Amniotic epithelial cell (primary cell): ENCODE results near the gene MRTO4.
"Not testable (repeated sequence)": the region's sequence is repeated elsewhere in the genome, so short reads cannot be mapped to it uniquely, and the experiment has no call there.

Experiments
- DNase-seq: peaks from one replicate; pipeline ENCODE4 v3.0.0-alpha.2; 2010; ENCODE audit warnings: low read depth

The MRTO4 gene

DNA sequence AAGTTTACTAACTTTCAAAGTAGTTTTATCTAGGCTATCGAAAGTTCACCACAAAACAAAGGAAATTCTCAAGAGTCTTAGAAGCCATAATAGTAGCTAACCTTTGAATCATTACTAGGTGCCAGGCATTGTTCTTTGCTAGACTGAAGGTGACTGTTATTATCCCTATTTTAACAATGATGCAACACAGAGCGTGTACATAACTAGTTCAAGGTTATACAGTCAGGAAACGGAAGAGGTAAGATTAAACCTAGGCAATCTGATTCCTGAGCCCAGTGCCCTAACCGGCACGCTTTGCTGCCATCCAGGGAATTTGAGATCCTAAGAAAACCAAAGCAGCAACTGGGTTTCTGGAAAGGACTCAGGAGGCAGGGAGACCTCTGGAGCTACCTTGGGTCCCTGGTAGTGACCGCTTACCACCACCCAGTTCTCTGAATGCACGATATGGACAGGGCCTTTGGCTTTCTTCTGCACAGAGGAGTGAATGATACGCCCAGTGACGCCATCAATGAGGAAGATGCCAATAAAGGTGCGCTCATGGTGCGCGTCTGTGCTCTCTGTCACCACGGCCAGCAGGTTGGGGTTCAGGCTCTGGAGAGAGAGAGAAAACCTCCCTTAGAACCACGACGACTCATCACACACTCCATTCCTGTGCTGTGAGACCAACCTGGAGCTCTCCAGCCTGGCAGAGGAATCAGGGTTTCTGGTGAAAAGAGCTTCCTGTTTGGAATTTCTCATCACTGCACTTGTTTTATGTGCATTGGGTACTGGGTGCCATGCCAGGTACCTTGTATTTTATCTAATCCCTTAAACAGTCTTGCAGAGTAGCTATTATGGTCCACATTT lies 28.4 kb upstream of the MRTO4 start:
- peak; percentile 50 for DNase-seq

DNA sequence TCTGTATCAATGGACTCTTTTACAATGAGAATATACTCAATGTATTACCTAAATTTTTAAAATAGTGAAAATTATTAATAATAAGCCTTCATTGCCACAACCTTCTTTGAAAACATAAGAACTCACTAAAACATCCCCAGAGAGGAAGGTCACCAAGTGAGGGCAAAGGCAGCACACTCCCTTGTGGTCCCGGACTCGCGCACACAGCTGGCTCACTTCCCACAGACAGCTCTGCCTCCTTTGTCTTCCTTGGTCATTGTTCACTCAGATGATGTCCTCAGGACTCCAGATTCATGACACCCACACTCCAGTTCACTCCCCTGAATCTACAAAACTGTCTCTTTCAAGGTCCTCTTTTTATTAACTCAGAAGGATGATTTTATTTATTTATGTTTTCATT lies 22.4 kb upstream of the MRTO4 start:
- DNase-seq = no peak

DNA sequence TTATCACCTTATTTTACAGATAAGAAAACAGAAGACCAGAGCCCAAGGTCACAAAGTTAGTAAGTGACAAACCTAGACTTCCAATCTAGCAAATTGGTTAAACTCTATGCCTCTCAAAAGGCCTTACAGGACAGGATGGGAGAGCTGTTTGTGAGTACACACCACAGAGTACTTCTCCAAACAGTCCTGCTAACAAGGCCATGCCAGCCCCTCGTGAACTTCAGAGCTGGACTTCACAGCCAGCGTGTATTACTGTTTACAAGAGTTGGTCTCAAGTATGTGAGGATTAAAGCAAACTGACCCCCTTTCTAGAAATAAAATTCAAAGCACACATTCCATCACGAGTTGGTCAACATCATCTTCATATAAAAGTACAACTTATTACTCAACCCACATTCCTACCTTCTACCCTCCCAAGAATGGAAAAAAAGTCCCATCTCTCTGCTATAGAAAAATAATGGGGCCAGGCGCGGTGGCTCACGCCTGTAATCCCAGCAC lies 21.7 kb upstream of the MRTO4 start:
- DNase-seq = peak; percentile 75

DNA sequence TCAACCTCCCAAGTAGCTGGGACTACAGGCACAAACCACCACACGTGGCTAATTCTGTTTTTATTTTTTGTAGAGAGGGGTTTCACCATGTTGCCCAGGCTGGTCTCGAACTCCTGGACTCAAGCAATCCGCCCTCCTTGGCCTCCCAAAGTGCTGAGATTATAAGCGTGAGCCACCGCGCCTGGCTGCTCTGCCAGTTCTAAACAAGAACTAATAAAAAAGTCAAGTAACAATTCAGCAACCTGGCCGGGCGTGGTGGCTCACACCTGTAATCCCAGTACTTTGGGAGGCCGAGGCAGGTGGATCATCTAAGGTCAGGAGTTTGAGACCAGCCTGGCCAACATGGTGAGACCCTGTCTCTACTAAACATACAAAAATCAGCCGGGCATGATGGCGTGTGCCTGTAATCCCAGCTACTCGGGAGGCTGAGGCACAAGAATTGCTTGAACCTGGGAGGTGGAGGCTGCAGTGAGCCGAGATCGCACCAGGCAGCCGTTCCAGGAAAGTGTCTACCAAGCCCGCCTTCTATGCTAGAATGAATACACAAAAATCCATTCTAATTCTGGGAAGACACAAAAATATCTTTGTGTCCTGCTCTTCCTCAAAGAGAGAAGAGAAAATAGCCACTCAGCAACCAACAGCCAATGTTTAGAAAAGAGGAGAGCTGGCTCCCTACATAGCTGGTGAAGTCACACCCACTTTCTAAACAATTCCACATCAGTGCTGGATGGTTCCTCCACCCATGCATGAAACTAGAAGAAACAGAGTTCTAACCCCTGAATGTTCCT lies 19.7 kb upstream of the MRTO4 start:
- DNase-seq = not testable (repeated sequence)

DNA sequence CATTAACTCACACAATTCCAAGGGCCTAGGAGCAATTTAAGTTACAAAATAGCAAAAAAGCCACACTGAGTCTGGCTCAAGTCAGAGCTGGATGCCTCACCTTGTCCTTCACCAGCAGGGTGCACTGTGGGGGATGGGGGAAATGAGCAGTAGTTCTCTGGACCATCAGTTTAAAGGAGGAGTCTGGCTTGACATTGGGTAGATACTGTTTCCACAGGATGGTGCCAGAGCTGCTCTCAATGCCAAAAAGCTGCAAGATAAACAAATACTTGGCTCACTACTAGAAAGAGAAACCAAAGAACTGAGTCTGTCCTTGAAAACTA lies 19.1 kb upstream of the MRTO4 start:
- peak; percentile 51 for DNase-seq

DNA sequence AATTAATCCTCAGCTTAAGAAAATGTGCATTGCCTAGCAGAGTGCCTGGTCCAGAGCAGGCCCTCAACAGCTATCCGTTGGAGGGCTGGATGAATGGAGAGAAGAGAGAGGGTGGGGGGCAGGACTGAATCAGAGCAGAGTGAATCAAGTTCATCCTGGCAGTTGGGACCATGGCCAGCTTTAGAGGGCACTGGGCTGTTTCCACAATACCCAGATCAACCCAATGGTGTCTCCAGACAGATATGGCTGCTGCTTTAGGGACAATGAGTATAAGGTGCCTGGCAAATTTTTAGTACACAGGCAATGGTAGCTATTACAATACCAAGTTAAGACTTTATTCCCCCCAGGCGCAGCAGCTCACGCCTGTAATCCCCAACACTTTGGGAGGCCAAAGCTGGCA lies 17.4 kb upstream of the MRTO4 start:
- DNase-seq = no peak

DNA sequence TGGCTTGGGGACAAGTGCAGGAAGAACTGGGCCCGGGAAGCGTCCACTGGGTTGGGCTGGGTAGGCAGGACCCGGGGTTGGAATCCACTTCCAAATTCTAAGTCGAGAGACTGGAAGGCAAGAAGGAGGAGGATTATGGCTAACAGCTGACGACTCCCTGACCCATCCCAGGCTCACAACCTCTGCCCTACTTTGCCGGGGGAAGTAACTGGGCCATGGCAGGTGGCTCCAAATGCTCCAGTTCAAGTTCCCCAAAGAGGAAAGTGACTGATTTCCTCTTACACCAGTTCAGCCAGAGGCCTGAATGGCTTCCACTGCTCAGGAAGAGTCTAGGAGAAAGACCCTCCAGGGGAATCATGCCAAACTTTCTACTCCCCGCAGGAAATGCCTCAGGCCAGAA lies 11.7 kb upstream of the MRTO4 start:
- no peak for DNase-seq

DNA sequence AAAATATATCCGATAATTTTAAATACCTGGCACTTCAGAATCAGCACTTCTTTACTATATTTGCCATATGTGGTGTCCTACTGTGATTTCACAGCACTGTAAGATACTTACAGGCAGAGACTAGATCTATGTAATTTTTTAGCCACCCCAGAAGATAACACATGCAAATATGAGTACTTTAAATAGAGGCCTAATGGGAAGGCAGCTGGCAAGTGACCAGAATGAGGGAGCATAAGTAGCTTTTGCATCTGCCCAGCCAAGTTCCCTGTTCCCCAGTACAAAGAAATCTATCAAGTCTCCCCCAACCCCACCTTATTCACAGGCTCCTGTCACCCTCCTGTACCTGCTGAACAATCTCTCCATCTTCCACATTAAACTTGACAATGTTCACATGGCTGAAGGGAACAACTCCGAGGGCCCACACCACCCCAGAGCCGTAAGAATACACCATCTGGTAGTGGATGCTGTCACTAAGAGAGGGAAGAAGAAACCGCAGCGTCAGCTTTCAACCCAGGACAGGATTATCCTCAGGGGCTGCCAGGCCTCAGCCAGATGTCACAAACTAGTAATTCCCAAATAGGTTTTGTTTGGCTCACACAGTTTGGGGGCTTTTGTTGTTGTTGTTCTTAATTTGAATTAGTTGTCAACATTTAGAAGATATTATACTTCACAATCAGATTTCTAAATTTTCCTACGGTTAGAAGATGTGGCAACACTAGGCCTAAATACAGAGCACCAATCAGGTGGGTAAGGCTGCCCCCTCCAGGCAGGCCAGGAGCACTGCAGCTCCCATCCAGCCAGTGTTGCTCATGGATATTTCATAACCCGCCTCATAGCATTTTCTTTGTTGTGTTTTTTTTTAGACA lies 10.7 kb upstream of the MRTO4 start:
- DNase-seq = peak; percentile 75

DNA sequence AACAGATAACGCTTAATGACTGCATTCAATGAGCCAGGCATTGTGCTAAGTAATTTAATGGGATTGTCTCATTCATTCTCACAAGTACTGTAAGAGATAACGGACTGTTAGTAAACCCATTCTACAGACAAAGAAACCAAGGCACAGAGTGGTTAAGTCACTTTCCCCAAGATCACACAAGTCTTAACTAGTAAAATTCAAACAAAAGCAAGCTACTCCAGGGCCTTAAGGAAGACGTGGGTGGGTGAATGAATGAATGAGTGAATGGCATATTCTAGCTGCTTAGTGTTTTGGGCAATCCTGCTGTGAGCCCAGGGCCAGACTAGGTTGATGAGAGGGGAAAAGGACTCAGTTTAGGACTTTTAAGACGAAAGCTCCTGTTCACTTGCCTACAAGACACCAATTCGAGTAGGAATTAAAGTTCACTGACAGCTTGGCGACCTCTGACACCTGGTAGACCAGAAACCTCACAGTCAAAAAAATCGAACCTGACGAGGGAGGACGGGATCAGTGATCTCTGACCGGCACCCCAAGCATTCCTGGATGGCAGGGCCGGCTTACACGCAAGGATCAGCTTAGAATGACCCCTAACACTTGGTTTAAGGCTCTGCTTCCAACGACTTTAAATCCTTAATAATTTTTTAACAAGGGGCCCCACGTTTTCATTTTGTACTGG lies 838 bp upstream of the MRTO4 start:
- no peak for DNase-seq

DNA sequence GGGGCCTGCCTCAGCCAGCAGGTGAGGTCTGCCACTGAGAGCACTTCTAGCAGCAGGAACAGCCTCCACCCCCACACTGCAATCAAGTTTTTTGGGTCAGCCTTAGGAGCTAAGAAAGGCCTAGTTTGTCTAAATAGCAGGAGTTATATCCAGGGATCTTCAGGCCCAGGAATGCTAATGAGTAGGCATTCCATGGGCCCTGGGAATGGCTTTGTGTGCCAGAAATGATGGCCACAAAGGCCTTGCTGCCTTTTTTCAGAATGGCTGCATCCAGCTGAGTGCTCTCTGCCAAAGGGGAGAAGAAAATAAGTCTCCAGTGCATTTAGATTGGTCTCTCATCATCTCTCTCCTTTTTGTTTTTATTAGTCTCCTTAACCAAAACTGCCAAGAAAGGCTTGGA lies 2.8 kb downstream of the MRTO4 start:
- DNase-seq = no peak

DNA sequence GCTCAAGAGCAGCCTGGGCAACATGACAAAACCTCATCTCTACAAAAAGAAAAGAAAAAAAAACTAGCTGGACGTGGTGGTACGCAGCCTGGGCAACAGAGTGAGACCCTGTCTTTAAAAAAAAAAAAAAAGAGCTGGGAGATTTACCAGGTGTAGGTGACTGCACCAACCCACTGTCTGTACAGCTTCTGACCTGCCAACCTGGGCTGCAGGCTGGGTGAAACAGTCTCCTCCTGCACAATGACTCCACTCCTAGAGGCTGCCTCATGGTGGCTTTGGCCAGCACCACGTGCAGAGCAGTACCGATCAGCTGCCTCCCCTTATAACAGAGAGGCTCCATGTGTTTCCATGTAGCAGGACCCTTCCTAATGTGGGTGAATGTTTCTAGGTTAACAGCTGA lies 3.7 kb downstream of the MRTO4 start:
- no peak for DNase-seq

DNA sequence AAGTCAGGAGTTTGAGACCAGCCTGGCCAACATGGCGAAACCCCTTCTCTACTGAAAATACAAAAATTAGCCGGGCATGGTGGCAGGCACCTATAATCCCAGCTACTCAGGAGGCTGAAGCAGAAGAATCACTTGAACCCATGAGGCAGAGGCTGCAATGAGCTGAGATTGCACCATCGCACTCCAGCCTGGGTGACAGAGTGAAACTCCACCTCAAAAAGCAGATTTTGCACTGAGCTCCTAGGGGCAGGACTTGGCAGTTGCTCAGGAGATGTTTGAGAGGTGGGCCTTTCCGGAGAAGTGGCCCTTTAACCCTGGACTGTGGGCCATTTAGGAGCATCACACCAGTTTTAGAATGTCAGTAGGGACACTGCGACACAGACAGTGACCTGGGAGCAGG lies 4.7 kb downstream of the MRTO4 start:
- not testable (repeated sequence) for DNase-seq

DNA sequence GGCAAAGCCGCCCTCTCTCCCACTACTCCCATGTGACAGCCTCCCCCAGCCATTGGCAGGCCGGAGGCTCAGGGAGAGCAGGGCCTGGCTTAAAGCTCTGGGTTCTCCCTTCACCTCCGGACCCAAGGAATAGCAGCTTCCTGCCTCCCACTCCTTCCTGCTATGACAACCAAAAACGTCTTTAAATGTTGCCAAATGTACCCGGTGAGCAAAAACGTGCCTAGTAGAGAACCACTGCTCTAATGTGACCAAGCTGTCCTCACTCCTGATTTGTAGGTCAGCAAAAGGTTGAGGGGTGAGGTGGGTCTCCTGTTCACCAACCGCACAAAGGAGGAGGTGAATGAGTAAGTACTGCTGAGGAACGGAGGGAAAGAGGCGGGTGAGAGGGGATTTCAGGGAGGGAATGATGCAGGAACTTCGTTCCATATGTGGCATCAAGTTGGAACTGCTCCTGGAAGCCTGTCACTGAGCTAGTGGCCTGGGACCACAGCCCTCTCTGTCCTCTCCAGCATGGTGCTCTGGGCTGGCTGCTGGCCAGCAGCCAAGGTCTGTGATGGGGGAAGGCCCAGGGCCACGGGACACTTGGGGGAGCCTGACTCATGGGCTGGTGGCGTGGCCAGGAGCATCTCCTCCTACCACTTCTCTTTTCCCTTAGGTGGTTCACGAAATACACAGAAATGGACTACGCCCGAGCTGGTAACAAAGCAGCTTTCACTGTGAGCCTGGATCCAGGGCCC lies 5.7 kb downstream of the MRTO4 start:
- no peak for DNase-seq

DNA sequence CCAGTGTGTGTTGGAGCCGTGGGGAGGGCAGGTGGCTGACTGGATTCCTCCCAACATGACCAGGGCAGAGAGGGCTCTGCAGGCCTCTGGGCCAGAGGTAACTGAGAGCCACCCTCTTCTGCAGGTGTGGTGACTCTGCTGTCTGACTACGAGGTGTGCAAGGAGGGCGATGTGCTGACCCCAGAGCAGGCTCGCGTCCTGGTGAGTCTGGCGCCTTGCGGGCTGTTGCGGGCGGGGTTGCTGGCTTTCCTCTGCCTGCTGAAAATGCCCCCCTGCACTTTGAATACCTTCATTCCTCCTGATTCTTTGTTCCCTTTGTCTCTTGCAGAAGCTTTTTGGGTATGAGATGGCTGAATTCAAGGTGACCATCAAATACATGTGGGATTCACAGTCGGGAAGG lies 6.7 kb downstream of the MRTO4 start:
- no peak for DNase-seq

DNA sequence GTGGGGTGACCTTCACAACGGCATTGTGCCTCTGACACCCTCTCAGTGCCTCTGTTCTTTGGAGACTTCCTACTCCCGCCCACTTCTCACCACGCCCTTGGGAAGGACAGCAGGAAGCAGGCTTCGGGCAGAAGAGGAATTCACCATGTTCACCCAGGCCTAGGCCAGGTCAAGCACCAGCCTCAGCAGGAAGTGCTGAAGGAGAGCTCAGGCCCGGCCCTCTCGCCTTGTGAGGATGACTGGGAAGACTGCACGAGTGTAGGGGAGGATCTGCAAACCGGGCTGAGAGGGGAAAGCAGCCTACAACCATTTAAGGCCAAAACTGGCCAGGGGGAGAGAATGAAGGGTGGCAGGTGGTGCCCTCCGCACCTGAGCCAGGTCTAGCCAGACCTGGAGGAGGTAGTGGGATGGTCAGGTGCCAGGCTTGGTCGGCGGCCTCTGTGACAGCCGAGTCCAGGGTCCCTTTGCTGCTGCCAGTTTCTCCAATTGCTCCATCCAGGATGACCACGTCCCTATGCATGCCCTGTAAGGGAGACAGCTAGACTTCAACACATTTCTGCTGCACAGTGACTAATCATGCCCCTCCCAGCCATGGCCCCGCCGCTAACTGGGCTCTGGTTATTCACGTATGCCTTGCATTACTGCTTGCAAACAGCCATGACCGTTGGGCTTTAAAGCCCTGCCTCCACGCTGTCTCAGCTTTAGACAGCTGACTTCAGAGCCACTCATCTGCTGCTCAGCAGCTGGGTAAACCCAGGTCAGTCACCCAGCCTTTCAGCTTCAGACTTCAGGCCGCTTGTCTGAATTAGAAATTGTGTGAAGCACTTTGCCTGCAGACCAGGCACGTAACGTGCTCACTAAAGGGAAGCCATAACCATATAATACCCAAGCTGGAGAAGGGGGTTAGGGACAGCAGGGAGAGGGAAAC lies 8.9 kb downstream of the MRTO4 start:
- peak; percentile 89 for DNase-seq

DNA sequence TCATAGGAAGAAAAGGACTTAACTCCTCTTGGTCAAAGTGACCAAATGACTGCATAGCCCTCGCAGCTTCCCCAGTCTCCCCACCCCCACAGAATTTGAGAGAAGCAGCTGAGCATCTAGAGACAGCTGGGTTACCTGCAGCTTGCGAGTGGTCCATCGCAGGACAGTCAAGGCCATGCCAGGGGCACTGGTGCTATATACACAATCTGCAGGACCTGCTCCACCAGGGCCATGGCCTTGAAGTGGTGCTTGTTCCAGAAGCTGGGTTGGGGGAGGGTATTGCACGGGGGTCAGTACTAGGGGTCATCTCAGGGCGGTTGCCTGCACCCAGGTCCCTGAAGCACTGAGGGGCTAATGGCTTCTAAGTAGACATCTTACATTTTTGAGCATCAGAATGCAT lies 10.4 kb downstream of the MRTO4 start:
- no peak for DNase-seq

DNA sequence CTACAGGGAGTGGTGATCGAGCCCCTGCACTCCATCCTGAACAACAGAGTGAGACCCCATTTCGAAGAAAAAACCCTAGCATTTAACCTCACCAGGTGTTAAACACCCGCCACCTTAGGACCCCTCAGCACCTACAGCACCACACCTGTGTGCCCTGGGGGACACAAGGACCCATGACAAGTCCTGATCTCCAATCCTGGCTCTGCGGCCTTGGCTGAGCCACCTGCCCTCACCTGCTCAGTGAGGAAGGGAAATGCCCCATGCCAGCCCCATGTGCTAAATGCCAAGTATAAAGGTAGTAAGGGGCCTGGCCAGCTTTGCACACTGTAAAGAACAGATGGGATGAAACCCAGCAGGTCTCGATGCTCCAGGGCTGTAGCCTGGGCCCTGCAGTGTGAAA lies 11.1 kb downstream of the MRTO4 start:
- DNase-seq = no peak

DNA sequence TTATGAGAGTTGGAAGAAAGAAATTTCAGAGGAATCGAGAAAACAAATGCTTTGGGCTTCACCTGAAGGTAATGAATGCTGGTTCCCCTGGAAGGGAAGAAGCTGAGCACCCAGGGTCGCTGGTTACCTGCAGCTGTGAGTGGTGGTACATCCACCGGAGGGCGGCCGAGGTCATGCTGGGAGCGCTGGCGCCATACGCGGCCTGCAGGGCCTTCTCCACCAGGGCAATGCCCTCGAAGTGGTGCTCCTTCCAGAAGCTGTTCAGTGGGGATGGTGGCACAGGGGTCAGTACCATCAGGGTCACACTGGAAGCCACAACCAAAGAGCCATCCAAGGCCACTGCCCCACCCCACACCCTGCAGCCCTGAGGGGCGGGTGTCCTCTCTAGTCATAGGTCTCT lies 16.8 kb downstream of the MRTO4 start:
- no peak for DNase-seq

DNA sequence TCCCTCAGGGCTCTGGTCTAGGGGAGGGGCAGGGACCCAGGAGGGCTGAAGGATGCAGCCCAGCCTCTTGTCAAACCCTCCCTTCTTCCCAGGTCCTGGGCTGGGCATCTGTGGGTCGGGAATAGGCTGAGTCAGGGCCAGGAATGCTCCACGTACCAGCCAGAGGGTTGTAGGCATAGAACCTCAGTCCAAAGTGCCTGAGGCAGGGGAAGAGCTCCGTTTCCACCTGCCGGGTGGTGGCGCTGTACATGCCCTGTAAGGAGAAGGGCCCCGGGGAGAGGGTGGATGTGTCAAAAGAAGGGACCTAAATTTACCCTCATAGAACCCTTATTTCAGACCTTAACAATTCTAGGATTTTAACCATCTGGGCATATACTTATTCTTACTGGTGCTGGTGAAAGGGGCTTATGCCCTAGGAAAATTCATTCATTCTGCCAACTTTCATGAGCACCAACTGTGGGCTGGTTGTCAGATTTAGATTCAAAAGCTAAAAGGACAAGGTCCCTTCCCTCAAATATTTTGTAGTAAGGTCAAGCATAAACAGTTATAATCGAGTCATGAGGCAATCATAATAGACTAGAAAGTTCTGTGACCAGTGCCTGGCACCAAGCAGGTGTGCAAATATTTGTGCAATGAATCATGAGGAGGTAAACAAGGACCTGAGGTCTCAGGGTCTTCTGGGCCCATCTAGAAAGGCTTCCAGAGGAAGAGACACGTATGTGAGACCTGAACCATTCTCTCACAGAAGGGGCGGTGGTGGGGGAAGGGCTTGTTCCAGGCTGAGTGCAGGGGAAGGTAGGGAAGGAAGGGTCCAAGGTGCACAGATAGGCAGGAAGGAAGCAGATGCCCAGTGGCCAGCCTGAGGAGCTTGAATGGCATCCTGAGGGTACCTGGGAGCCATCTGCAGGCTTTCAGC lies 18.1 kb downstream of the MRTO4 start:
- DNase-seq = not testable (repeated sequence)
